Neural progenitor cell (in vitro differentiated cells): Measurements from ENCODE around the gene MFGE8. TPM values are rescaled to one million over a fixed set of nuclear protein-coding genes. Genes with fewer than 3 reads are reported as not detected.

Experiments used
- DNase-seq: peaks from one replicate; pipeline ENCODE4 v3.0.0-alpha.2; 2016; ENCODE audit warnings: low spot score
- H2AFZ ChIP-seq: fragments of 200-600 bp; sonication (generic); replicated peaks from 2 replicates; pipeline ENCODE4 v1.6.1; 2016; ENCODE audit warnings: antibody characterized with exemption
- H3F3A ChIP-seq: fragments of 200-600 bp; sonication (generic); 2 replicates; pipeline ENCODE4 v1.6.1; 2016; ENCODE audit warnings: antibody characterized with exemption, low read depth
- H3K27ac ChIP-seq: fragments of 200-600 bp; sonication (generic); 2 replicates; pipeline ENCODE4 v1.5.1; 2016; ENCODE audit warnings: mild to moderate bottlenecking
- H3K27me3 ChIP-seq: fragments of 200-600 bp; sonication (generic); 2 replicates; pipeline ENCODE4 v1.6.1; 2016; ENCODE audit warnings: mild to moderate bottlenecking, moderate library complexity
- H3K36me3 ChIP-seq: fragments of 200-600 bp; sonication (generic); 2 replicates; pipeline ENCODE4 v1.5.1; 2016
- H3K4me1 ChIP-seq: fragments of 200-600 bp; sonication (generic); 2 replicates; pipeline ENCODE4 v1.6.1; 2016; ENCODE audit warnings: mixed run types
- H3K4me2 ChIP-seq: fragments of 200-600 bp; sonication (generic); 2 replicates; pipeline ENCODE4 v1.6.1; 2016
- H3K4me3 ChIP-seq: fragments of 200-600 bp; sonication (generic); 2 replicates; pipeline ENCODE4 v1.5.1; 2016
- H3K79me2 ChIP-seq: fragments of 200-600 bp; sonication (generic); 2 replicates; pipeline ENCODE4 v1.6.1; 2016; ENCODE audit warnings: low read depth
- H3K9ac ChIP-seq: fragments of 200-600 bp; sonication (generic); 2 replicates; pipeline ENCODE4 v1.6.1; 2016
- H3K9me3 ChIP-seq: fragments of 200-600 bp; sonication (generic); 2 replicates; pipeline ENCODE4 v1.5.1; 2016; ENCODE audit warnings: low read depth
- H4K20me1 ChIP-seq: fragments of 200-600 bp; sonication (generic); 2 replicates; pipeline ENCODE4 v1.6.1; 2016; ENCODE audit warnings: low read depth
- H3K27ac Mint-ChIP-seq: 3 replicates; pipeline ENCODE4 v1.8.0; 2021; ENCODE audit warnings: mixed read lengths
- H3K27me3 Mint-ChIP-seq: 2 replicates; pipeline ENCODE4 v1.8.0; 2022; ENCODE audit warnings: low read depth, mild to moderate bottlenecking, inconsistent platforms, moderate library complexity, mixed read lengths; ENCODE audit not compliant: insufficient read depth
- H3K36me3 Mint-ChIP-seq: 3 replicates; pipeline ENCODE4 v1.8.0; 2021; ENCODE audit warnings: mixed read lengths
- H3K4me1 Mint-ChIP-seq: 3 replicates; pipeline ENCODE4 v1.8.0; 2021; ENCODE audit warnings: mixed read lengths
- H3K4me3 Mint-ChIP-seq: 3 replicates; pipeline ENCODE4 v1.8.0; 2021; ENCODE audit warnings: mild to moderate bottlenecking, moderate library complexity, mixed read lengths
- H3K9me3 Mint-ChIP-seq: 3 replicates; pipeline ENCODE4 v1.8.0; 2020; ENCODE audit warnings: mixed read lengths
- EZH2 ChIP-seq: fragments of 200-600 bp; sonication (generic); IDR thresholded peaks from 2 replicates; pipeline ENCODE4 v1.6.1; 2017; ENCODE audit warnings: antibody characterized with exemption, mild to moderate bottlenecking, moderate library complexity
- EZH2phosphoT487 ChIP-seq: fragments of 200-600 bp; sonication (generic); IDR thresholded peaks from 2 replicates; pipeline ENCODE4 v1.6.1; 2017; ENCODE audit warnings: antibody characterized with exemption
- total RNA-seq: library from RNA; depleted of rRNA; stranded (reverse); fragments of >200 nt; gene quantifications from 2 replicates; pipeline ENCODE4 v1.2.3, GENCODE V29; 2015; ENCODE audit warnings: low replicate concordance
- TF ChIP-seq, protein P1 (sequence below): fragments of 200-600 bp; sonication (generic); IDR thresholded peaks from 2 replicates; pipeline ENCODE4 v1.5.1; 2017; ENCODE audit warnings: antibody characterized with exemption, mild to moderate bottlenecking

Gene MFGE8, protein sequence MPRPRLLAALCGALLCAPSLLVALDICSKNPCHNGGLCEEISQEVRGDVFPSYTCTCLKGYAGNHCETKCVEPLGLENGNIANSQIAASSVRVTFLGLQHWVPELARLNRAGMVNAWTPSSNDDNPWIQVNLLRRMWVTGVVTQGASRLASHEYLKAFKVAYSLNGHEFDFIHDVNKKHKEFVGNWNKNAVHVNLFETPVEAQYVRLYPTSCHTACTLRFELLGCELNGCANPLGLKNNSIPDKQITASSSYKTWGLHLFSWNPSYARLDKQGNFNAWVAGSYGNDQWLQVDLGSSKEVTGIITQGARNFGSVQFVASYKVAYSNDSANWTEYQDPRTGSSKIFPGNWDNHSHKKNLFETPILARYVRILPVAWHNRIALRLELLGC
- total RNA-seq, result 92.6 and 124 TPM in 2 replicates

DNA sequence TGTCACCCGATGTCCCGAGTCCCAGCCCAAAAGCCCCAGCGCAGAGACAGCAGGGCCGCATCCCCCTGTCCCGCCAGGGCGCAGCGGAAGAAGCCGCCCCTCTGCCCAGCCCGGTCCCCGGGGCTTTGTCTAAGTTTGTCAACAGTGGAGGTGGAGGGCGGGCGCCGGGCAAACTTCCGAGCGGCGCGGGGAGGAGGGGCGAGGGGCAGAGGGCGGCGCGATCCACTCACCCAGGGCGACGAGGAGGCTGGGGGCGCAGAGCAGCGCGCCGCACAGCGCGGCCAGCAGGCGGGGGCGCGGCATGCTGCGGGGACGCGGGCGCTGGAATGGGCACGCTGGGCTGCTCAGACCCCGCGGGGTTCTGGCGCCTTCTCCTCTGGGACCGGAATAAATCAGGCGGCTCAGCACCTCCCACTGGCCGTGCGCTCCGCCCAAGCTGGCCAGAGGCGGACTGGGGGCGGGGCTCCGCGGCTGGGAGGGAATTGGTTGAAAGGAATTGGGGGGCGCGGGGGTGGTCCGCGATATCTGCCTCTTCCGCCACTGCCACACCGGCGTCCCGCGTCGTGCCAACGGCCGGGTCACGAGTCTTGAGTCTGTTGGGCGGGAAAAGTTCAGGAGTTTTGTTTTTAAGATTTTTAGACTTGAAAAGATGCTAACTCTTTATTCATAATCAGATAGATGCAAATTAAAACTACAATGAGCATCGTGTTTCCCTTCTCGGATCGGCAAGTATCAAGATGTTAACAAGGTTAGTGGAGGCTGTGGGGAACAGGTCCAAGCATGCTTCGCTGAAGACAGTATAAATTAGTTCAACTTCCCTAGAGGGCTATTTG, at the start of gene MFGE8:
Gene MFGE8, minus strand, starts transcription at position 363 of the 833 bp plus-strand sequence. Its CDS starts 60 bp downstream, at position 303.
- peak within 1 kb of the TSS; percentile 68 for H3K4me3 ChIP-seq
- peak within 1 kb of the TSS; percentile 4 for H3K27ac ChIP-seq
- peak within 1 kb of the TSS; percentile 79 for H3K27ac Mint-ChIP-seq
- H3K36me3 Mint-ChIP-seq, result peaks cover 8% of the 10 kb centered on the region
- H3K4me1 ChIP-seq, result peaks cover 18% of the 10 kb centered on the region
- DNase-seq, result peak; percentile 94
- H4K20me1 ChIP-seq, result peaks cover 19% of the 10 kb centered on the region
- H3K4me1 Mint-ChIP-seq, result peaks cover 35% of the 10 kb centered on the region
- H3K4me3 Mint-ChIP-seq, result peak within 1 kb of the TSS; percentile 90
- H3K9me3 Mint-ChIP-seq, result no peaks in the 10 kb centered on the region
- H3K27me3 Mint-ChIP-seq, result no peaks in the 10 kb centered on the region
- H3K36me3 ChIP-seq, result no peaks in the 10 kb centered on the region
- peak within 1 kb of the TSS; percentile 21 for H3K9ac ChIP-seq
- peaks cover 33% of the 10 kb centered on the region for H3K79me2 ChIP-seq
- H3F3A ChIP-seq, result peaks cover 31% of the 10 kb centered on the region
- TF ChIP-seq EZH2, result peak; percentile 28
- no peak for TF ChIP-seq EZH2phosphoT487
- TF ChIP-seq, protein P1, sequence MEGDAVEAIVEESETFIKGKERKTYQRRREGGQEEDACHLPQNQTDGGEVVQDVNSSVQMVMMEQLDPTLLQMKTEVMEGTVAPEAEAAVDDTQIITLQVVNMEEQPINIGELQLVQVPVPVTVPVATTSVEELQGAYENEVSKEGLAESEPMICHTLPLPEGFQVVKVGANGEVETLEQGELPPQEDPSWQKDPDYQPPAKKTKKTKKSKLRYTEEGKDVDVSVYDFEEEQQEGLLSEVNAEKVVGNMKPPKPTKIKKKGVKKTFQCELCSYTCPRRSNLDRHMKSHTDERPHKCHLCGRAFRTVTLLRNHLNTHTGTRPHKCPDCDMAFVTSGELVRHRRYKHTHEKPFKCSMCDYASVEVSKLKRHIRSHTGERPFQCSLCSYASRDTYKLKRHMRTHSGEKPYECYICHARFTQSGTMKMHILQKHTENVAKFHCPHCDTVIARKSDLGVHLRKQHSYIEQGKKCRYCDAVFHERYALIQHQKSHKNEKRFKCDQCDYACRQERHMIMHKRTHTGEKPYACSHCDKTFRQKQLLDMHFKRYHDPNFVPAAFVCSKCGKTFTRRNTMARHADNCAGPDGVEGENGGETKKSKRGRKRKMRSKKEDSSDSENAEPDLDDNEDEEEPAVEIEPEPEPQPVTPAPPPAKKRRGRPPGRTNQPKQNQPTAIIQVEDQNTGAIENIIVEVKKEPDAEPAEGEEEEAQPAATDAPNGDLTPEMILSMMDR, result peak; percentile 27
- H2AFZ ChIP-seq, result peak within 1 kb of the TSS; percentile 83
- H3K9me3 ChIP-seq, result no peaks in the 10 kb centered on the region
- H3K4me2 ChIP-seq, result peak within 1 kb of the TSS; percentile 82
- no peaks in the 10 kb centered on the region for H3K27me3 ChIP-seq

DNA sequence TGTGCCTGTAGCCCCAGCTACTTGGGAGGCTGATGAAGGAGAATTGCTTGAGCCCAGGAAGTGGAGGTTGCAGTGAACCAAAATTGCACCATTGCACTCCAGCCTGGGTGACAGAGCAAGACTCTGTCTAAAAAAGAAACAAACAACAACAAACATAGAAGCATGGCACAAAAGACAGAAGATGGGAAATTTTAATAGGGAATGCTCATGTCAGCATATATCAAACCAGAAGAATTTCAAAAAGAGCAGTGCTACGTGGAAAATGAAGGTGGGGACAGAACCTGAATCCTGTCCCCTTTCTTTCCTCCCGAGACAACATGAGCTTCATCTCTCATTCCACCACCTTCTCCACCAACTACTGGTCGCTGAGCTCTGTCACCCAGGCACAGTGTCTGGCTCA, 46.3 kb upstream of the MFGE8 start:
- Histone ChIP-seq H3K27ac (no peak overlapping the region), H3F3A (no peaks in the 10 kb centered on the region), H3K27me3 (no peaks in the 10 kb centered on the region), H3K36me3 (no peaks in the 10 kb centered on the region), H3K4me3 (no peak overlapping the region), H3K4me1 (no peaks in the 10 kb centered on the region), H2AFZ (no peak overlapping the region), H4K20me1 (no peaks in the 10 kb centered on the region), H3K9me3 (peaks cover 2% of the 10 kb centered on the region), H3K9ac (no peak overlapping the region), H3K79me2 (no peaks in the 10 kb centered on the region), H3K4me2 (no peak overlapping the region)
- H3K27ac Mint-ChIP-seq, result no peak overlapping the region
- no peak overlapping the region for H3K4me3 Mint-ChIP-seq
- DNase-seq, result no peak
- H3K27me3 Mint-ChIP-seq, result peaks cover 6% of the 10 kb centered on the region
- H3K36me3 Mint-ChIP-seq, result no peaks in the 10 kb centered on the region
- no peak for TF ChIP-seq EZH2phosphoT487
- TF ChIP-seq, protein P1, result no peak
- no peak for TF ChIP-seq EZH2
- H3K9me3 Mint-ChIP-seq, result peaks cover 12% of the 10 kb centered on the region
- H3K4me1 Mint-ChIP-seq, result no peaks in the 10 kb centered on the region

DNA sequence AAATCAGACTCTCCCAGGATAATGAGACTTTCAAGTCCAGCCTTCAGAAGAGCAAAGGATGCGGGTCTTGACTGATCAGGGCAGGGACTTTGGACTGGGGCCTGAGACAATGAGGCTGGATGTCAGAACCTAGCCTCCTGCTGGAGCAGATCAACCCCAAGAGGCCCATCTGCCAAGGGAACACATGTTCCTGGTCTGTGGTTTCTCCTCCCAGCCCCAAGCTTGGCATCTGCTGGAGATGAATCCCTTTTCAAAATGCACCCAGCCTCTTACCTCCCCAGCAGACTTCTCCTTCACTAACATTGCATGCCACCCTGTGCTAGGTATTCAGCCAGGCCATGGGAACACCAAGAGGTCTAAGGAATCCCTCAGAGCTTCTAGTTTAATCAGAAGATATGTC, 43.7 kb upstream of the MFGE8 start:
- TF ChIP-seq EZH2phosphoT487 (no peak), EZH2 (no peak)
- TF ChIP-seq, protein P1, result no peak
- Histone ChIP-seq H3K4me2 (no peak overlapping the region), H3K27me3 (no peaks in the 10 kb centered on the region), H3K4me3 (no peak overlapping the region), H3K36me3 (no peaks in the 10 kb centered on the region), H3K4me1 (no peaks in the 10 kb centered on the region), H3F3A (no peaks in the 10 kb centered on the region), H2AFZ (no peak overlapping the region), H3K79me2 (no peaks in the 10 kb centered on the region), H3K9ac (no peak overlapping the region), H4K20me1 (no peaks in the 10 kb centered on the region), H3K9me3 (no peaks in the 10 kb centered on the region), H3K27ac (no peak overlapping the region)
- H3K4me1 Mint-ChIP-seq, result peaks cover 6% of the 10 kb centered on the region
- no peaks in the 10 kb centered on the region for H3K9me3 Mint-ChIP-seq
- H3K4me3 Mint-ChIP-seq, result no peak overlapping the region
- H3K27me3 Mint-ChIP-seq, result peaks cover 2% of the 10 kb centered on the region
- DNase-seq, result no peak
- H3K36me3 Mint-ChIP-seq, result no peaks in the 10 kb centered on the region
- no peak overlapping the region for H3K27ac Mint-ChIP-seq
